Gastrocnemius medialis (tissue), 4 donors: Measurements from ENCODE around the gene ZNRF3. TPM values are rescaled to one million over a fixed set of nuclear protein-coding genes. Genes with fewer than 3 reads are reported as not detected.
A peak's percentile ranks its signal among the peaks of the same experiment; 100 is the strongest.

Source experiments
- ATAC-seq, 2 donors: fragments of 150-250 bp; one replicate each; pipeline ENCODE4 v1.9.1; 2016
- DNase-seq, 2 donors: peaks; one replicate each; pipeline ENCODE4 v3.0.0-alpha.2; 2019
- H3K27ac ChIP-seq, 4 donors: fragments of 200-600 bp; sonication (generic); 1 replicate in 1 of 4; 2 replicates in 3 of 4; pipeline ENCODE4 v1.5.1; 2016 to 2018; ENCODE audit warnings: mild to moderate bottlenecking in 2 of 4, moderate library complexity in 1 of 4
- H3K27me3 ChIP-seq, 3 donors: fragments of 200-600 bp; sonication (generic) in 2 of 3; 1 replicate in 1 of 3; 2 replicates in 2 of 3; pipeline versions ENCODE4 v1.5.1 to v1.6.0; 2016 to 2019; ENCODE audit warnings: mild to moderate bottlenecking in 1 of 3, moderate library complexity in 1 of 3
- H3K36me3 ChIP-seq, 2 donors: fragments of 200-600 bp; sonication (generic) in 1 of 2; one replicate each; pipeline ENCODE4 v1.5.1; 2017 to 2018
- H3K4me1 ChIP-seq, 2 donors: fragments of 200-600 bp; sonication (generic) in 1 of 2; one replicate each; pipeline ENCODE4 v1.5.1; 2016 to 2017; ENCODE audit warnings: mild to moderate bottlenecking in 2 of 2
- H3K4me3 ChIP-seq, 4 donors: fragments of 200-600 bp; sonication (generic) in 3 of 4; 1 replicate in 1 of 4; 2 replicates in 3 of 4; pipeline ENCODE4 v1.5.1; 2016 to 2019; ENCODE audit warnings: mild to moderate bottlenecking in 2 of 4
- H3K9me3 ChIP-seq, 3 donors: fragments of 200-600 bp; sonication (generic) in 2 of 3; 1 replicate in 1 of 3; 2 replicates in 2 of 3; pipeline ENCODE4 v1.5.1; 2016 to 2019
- POLR2A ChIP-seq, 2 donors: fragments of 450-650 bp; IDR thresholded peaks; one replicate each; pipeline ENCODE4 v1.6.1; 2017; ENCODE audit warnings: antibody characterized with exemption in 2 of 2, mild to moderate bottlenecking in 2 of 2, moderate library complexity in 2 of 2
- in situ Hi-C, 4 donors: fragments of 200-750 bp; cut with MboI; loops; one replicate each; pipeline versions ENCODE4 v1.15.0 to v1.8.0; 2017; ENCODE audit warnings: low sequenced_read_pairs in 4 of 4
- intact Hi-C: fragments of 100-400 bp; cut with DNase I; formaldehyde crosslinking; loops from one replicate; pipeline ENCODE4 v1.15.1; 2023; ENCODE audit warnings: low total_unique reads
- total RNA-seq, 4 donors: library from RNA; depleted of rRNA; stranded (reverse); fragments of >200 nt; gene quantifications; one replicate each; pipeline versions ENCODE4 v1.1.0 to v1.2.3, GENCODE V29; 2016
- TF ChIP-seq, protein P1 (sequence below), 5 experiments: fragments of 450-650 bp in 3 of 5; fragments of 200-600 bp in 2 of 5; sonication (generic) in 2 of 5; IDR thresholded peaks in 4 of 5; conservative IDR thresholded peaks in 1 of 5; 1 replicate in 4 of 5; 2 replicates in 1 of 5; pipeline ENCODE4 v1.5.1; 2016 to 2019; ENCODE audit warnings: antibody characterized with exemption in 5 of 5, mild to moderate bottlenecking in 3 of 5, moderate library complexity in 3 of 5

ZNRF3 gene
- total RNA-seq, 4 donors from 2014 or later: 7.8 to 19.1 (median 11.1) TPM

DNA sequence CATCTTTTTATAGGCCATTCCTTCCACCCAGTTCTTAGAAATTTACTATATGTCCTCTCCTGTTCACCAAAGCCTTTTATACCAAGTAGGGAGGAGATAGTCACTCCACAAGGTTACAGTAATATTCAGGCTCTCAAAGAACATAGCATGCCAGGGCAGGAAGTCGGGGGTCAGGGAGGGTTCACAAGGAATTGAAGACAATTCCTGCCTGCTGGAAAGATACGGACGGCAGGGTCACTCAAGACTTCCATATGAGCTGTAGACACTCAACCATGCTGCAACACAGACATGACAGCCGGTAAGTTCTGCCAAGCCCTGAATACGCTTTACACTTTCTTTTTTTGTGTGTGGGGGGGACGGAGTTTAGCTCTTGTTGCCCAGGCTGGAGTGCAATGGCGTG lies 177.6 kb downstream of the ZNRF3 start:
- DNase-seq (no peak), ATAC-seq (no peak)
- Histone ChIP-seq H3K27me3 (no peaks in the 10 kb centered on the region), H3K36me3 (no peaks in the 10 kb centered on the region), H3K27ac (no peak overlapping the region), H3K4me3 (no peak overlapping the region), H3K4me1 (peaks cover 18 to 21% of the 10 kb centered on the region in 2 donors), H3K9me3 (no peaks in the 10 kb centered on the region)
- in situ Hi-C loops (no loop called here), intact Hi-C loops (no loop called here)
- TF ChIP-seq, protein P1, sequence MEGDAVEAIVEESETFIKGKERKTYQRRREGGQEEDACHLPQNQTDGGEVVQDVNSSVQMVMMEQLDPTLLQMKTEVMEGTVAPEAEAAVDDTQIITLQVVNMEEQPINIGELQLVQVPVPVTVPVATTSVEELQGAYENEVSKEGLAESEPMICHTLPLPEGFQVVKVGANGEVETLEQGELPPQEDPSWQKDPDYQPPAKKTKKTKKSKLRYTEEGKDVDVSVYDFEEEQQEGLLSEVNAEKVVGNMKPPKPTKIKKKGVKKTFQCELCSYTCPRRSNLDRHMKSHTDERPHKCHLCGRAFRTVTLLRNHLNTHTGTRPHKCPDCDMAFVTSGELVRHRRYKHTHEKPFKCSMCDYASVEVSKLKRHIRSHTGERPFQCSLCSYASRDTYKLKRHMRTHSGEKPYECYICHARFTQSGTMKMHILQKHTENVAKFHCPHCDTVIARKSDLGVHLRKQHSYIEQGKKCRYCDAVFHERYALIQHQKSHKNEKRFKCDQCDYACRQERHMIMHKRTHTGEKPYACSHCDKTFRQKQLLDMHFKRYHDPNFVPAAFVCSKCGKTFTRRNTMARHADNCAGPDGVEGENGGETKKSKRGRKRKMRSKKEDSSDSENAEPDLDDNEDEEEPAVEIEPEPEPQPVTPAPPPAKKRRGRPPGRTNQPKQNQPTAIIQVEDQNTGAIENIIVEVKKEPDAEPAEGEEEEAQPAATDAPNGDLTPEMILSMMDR (IDR thresholded peaks at IDR 0.05 in 4 of 5, conservative IDR thresholded peaks at IDR 0.05 in 1 of 5): no peak
- TF ChIP-seq POLR2A (IDR thresholded peaks at IDR 0.05): no peak

DNA sequence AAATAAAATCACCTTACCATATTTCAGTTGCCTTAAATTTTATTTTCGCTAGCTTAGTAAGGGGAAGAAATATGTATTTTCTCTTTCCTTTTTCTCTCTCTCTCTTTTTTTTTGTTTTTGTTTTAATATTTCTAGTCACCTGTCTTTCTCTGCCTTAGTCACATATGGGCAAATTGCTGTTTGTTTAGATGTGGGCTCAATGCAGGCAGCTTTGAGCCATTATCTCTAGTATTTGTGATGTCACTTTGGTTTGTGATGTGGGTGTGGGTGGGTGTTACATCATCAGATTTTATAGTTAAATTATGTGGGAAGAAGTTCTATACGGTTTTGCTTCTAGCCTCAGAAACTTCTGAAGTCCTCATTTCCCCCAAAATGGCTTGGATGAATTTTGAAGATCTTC lies 178.4 kb downstream of the ZNRF3 start, which contains the start of gene C22orf31:
C22orf31 (minus strand) TSS at position 59 of the 400 bp plus-strand sequence; CDS start at position 20, 39 bp downstream.
- Histone ChIP-seq H3K27me3 (no peaks in the 10 kb centered on the region), H3K27ac (peak within 1 kb of the TSS in 1 of 4 donors; percentile 10), H3K36me3 (no peaks in the 10 kb centered on the region), H3K9me3 (no peaks in the 10 kb centered on the region), H3K4me3 (no peak within 1 kb of the TSS), H3K4me1 (peaks cover 18 to 20% of the 10 kb centered on the region in 2 donors)
- no peak for ATAC-seq
- intact Hi-C loops (no loop called here), in situ Hi-C loops (no loop called here)
- no peak for DNase-seq
- TF ChIP-seq POLR2A (IDR thresholded peaks at IDR 0.05): no peak
- TF ChIP-seq, protein P1 (IDR thresholded peaks at IDR 0.05 in 4 of 5, conservative IDR thresholded peaks at IDR 0.05 in 1 of 5): no peak

DNA sequence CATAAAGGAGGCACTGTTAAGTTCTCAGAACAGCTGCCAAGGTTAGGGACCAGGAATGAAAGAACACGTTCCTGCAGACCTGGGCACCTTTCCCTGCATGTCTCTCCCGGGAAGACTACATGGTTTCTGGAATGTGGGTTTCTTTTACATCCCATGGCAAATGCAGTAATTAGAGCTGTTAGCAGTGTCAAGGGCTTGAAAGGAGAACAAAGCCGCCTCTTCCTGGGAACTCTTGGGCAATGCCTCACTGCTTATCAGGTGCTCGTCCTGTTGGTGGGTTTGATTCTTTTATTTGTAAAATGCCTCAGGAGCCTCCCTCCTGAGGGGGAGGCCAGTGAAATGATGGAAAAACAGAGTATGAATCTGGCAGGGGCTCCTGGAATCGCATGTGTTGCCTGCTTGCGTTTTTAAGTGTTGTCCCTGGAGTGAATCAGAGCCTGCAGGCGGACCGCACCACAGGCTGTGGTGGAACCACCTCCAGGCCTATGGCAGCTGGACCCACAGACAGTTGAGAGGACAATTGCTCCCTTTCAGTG lies 179.0 kb downstream of the ZNRF3 start:
- peak overlapping the region in 1 of 4 donors; percentile 10 for H3K27ac ChIP-seq
- intact Hi-C loops: no loop called here

DNA sequence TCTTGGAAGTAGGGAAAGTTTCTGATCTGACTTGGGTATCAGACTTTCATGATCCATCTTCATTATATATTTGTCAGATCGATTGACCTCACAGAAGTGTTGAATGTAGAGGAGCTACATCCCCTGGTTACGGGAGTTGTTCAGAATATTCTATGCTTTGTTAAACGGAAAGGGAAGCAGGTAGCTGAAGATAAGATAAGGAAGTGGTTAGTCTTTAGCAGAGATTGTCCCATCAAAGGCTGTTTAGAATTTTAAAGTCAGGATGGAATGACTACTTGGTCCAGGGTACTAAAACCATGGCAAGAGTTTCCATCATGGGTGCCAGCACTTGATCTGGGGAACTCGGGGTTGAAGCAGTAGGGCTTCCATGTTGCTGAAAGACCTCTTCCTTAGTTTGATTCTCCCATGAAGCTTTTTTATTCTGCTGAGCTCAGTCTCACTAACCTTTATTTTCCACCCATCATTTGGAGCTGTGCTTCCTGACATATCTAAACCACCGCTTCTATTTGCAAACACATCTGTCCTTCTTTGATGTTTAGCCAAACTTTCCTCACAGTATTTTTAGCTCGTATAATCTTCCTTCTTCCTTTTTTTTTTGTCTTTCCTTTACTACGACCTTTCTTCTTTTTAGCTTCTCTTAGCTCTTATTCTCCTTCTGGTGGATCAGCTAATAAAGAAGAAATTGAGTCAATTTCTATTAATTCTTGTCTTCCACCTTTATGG lies 182.3 kb downstream of the ZNRF3 start:
- Histone ChIP-seq H3K27ac (no peak overlapping the region), H3K4me1 (peaks cover 16 to 26% of the 10 kb centered on the region in 2 donors), H3K27me3 (no peaks in the 10 kb centered on the region), H3K9me3 (no peaks in the 10 kb centered on the region), H3K4me3 (no peak overlapping the region), H3K36me3 (no peaks in the 10 kb centered on the region)
- ATAC-seq: no peak
- intact Hi-C loops: no loop called here
- no peak for DNase-seq
- TF ChIP-seq, protein P1 (IDR thresholded peaks at IDR 0.05 in 4 of 5, conservative IDR thresholded peaks at IDR 0.05 in 1 of 5): no peak
- no peak for TF ChIP-seq POLR2A (IDR thresholded peaks at IDR 0.05)
- in situ Hi-C loops: no loop called here

More for the DNA sequence above, 179.0 kb downstream of the ZNRF3 start:
- Histone ChIP-seq H3K36me3 (no peaks in the 10 kb centered on the region), H3K4me1 (peaks cover 18 to 20% of the 10 kb centered on the region in 2 donors), H3K9me3 (no peaks in the 10 kb centered on the region), H3K27me3 (no peaks in the 10 kb centered on the region), H3K4me3 (no peak overlapping the region)
- TF ChIP-seq POLR2A (IDR thresholded peaks at IDR 0.05): no peak
- TF ChIP-seq, protein P1 (IDR thresholded peaks at IDR 0.05 in 4 of 5, conservative IDR thresholded peaks at IDR 0.05 in 1 of 5): no peak
- ATAC-seq (no peak), DNase-seq (no peak)
- in situ Hi-C loops: no loop called here
